K562 (cell line): Measurements from ENCODE around the gene TECPR2. TPM values are rescaled to one million over a fixed set of nuclear protein-coding genes. Genes with fewer than 3 reads are reported as not detected.

Experiments
- DEAF1 ChIP-seq: fragments of 450-650 bp; formaldehyde crosslinking; IDR thresholded peaks from 2 replicates; pipeline ENCODE4 v1.4.0; 2020; ENCODE audit warnings: mild to moderate bottlenecking, moderate library complexity
- ETS1 ChIP-seq: conservative IDR thresholded peaks from 2 replicates; pipeline ENCODE4 v1.6.1; 2011; ENCODE audit warnings: low read depth, mild to moderate bottlenecking, low read length; ENCODE audit not compliant: control insufficient read depth
- HDAC2 ChIP-seq: fragments of 450-650 bp; IDR thresholded peaks from 2 replicates; pipeline ENCODE4 v1.6.1; 2016; ENCODE audit warnings: mild to moderate bottlenecking
- MTA3 ChIP-seq: fragments of 450-650 bp; formaldehyde crosslinking; IDR thresholded peaks from 2 replicates; pipeline ENCODE4 v1.6.1; 2017; ENCODE audit warnings: mild to moderate bottlenecking, borderline replicate concordance
- PCBP1 ChIP-seq: fragments of 200-400 bp; formaldehyde crosslinking; IDR thresholded peaks from 2 replicates; pipeline ENCODE4 v1.6.1; 2018; ENCODE audit warnings: mild to moderate bottlenecking, low read depth, low read length; ENCODE audit not compliant: poor library complexity, severe bottlenecking
- RFX7 ChIP-seq: fragments of 250-450 bp; sonication (Bioruptor Pico); IDR thresholded peaks from 2 replicates; pipeline ENCODE4 v1.5.1; 2021; ENCODE audit warnings: mild to moderate bottlenecking
- SMAD4 ChIP-seq: fragments of 250-450 bp; sonication (Bioruptor Pico); conservative IDR thresholded peaks from 2 replicates; pipeline ENCODE4 v1.8.0; 2021; ENCODE audit warnings: inconsistent platforms, mild to moderate bottlenecking, moderate library complexity
- TEAD4 ChIP-seq, 2 experiments: sonication (generic) in 1 of 2; formaldehyde crosslinking in 1 of 2; IDR thresholded peaks; 2 replicates each; pipeline versions ENCODE4 v1.6.1 to v1.8.0; 2012 to 2022; ENCODE audit warnings: borderline replicate concordance in 1 of 2, inconsistent platforms in 1 of 2, low read length in 1 of 2, mild to moderate bottlenecking in 1 of 2, missing genetic modification reagents in 1 of 2
- ZBTB12 ChIP-seq: fragments of 250-450 bp; sonication (Bioruptor Pico); IDR thresholded peaks from 2 replicates; pipeline ENCODE4 v1.4.0; 2020
- ZBTB7A ChIP-seq: IDR thresholded peaks from 2 replicates; pipeline ENCODE4 v1.6.1; 2011; ENCODE audit warnings: low read depth, mild to moderate bottlenecking, low read length, moderate library complexity, borderline replicate concordance; ENCODE audit not compliant: control insufficient read depth
- ZNF395 ChIP-seq: fragments of 200-800 bp; sonication (Bioruptor generic); IDR thresholded peaks from 2 replicates; pipeline ENCODE4 v1.6.1; 2017; ENCODE audit warnings: missing genetic modification characterization, missing compliant biosample characterization
- polyA plus RNA-seq, 8 experiments: library from polyadenylated mRNA; depleted of rRNA in 4 of 8; stranded (reverse) in 5 of 8; unstranded in 3 of 8; fragments of >200 nt; fragmentation: Nextera tagmentation in 2 of 8; fragmentation: Illumina TruSeq in 1 of 8; extraction: Ambion mirVana in 2 of 8; extraction: Trizol in 1 of 8; gene quantifications; 2 replicates each; pipeline versions ENCODE4 v1.2.1 to v1.2.3, GENCODE V29; 2011 to 2014; ENCODE audit warnings: inconsistent platforms in 1 of 8, missing spikeins in 1 of 8
- total RNA-seq, 7 experiments: library from RNA; depleted of rRNA in 6 of 7; stranded (reverse); fragments of >200 nt in 6 of 7; fragmentation: Illumina TruSeq in 2 of 7; extraction: Trizol in 2 of 7; gene quantifications; 2 replicates each; pipeline versions ENCODE4 v1.2.1 to v1.2.3, GENCODE V29; 2011 to 2021; ENCODE audit warnings: low replicate concordance in 1 of 7
- TF ChIP-seq, protein P1 (sequence below): fragments of 200-800 bp; sonication (Bioruptor generic); IDR thresholded peaks from 2 replicates; pipeline ENCODE4 v1.6.1; 2016; ENCODE audit warnings: missing genetic modification characterization, missing compliant biosample characterization
- TF ChIP-seq, protein P2 (sequence below): fragments of 450-650 bp; IDR thresholded peaks from 2 replicates; pipeline ENCODE4 v1.6.1; 2016; ENCODE audit warnings: antibody characterized with exemption

The TECPR2 gene
- total and polyA plus RNA-seq, 9 of the 15 experiments (the other 6 are each of a cell fraction or from before 2014, with no cell fraction given): 0.04 to 3.0 (median 0.83) TPM

DNA sequence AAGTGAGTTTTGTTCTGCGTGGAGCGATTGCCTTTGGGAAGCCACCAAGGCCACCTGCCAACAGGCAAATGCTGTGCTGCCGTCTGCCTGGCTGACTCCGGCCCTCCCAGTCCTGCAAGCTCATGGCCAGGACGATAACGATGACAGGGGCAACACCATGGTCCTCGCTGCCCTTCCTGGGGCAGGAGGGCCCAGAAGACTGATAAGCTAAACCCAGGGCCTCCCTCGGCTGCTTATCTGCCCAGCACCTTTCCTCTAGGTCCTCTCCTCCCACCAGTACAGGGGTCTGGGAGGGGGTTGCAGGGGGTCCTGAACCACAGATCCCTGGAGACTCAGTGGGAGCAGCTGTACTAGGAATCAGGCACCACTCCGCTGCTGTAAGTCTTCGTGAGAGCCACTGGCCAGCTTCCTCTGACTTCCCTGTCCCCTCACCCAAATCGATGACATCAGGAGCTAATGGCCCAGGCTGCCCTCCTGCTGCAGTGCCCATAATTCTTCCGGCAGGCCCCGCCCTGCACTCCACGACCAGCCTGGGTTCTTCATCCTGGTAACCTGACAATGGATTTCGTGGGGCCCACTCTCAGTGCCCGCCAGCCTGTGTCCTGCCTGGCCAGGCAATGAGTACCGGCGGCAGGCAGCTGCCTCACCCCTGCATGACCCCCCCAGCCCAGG is 141.7 kb downstream of the TECPR2 start (continued):
- TF ChIP-seq ZBTB12 (CRISPR knock-in tag) (no peak), PCBP1 (no peak), ZBTB7A (peak; percentile 98), ETS1 (peak; percentile 29; the same call in 1 of the 2 replicates), ZNF395 (CRISPR knock-in tag) (peak; percentile 28; the same call in 1 of the 2 replicates), HDAC2 (0 out of 2 replicates have a peak, but pooled peaks have one; percentile 30), MTA3 (0 out of 2 replicates have a peak, but pooled peaks have one; percentile 38), SMAD4 (CRISPR knock-in tag) (peak; percentile 66; the same call in 1 of the 2 replicates), RFX7 (no peak), TEAD4 (IDR thresholded peaks at IDR 0.05; ENCODE audit: low read length) (peak; percentile 80), TEAD4 (CRISPR knock-in tag; IDR thresholded peaks at IDR 0.05; ENCODE audit: borderline replicate concordance) (no peak), DEAF1 (CRISPR knock-in tag) (no peak)
- TF ChIP-seq, protein P1, sequence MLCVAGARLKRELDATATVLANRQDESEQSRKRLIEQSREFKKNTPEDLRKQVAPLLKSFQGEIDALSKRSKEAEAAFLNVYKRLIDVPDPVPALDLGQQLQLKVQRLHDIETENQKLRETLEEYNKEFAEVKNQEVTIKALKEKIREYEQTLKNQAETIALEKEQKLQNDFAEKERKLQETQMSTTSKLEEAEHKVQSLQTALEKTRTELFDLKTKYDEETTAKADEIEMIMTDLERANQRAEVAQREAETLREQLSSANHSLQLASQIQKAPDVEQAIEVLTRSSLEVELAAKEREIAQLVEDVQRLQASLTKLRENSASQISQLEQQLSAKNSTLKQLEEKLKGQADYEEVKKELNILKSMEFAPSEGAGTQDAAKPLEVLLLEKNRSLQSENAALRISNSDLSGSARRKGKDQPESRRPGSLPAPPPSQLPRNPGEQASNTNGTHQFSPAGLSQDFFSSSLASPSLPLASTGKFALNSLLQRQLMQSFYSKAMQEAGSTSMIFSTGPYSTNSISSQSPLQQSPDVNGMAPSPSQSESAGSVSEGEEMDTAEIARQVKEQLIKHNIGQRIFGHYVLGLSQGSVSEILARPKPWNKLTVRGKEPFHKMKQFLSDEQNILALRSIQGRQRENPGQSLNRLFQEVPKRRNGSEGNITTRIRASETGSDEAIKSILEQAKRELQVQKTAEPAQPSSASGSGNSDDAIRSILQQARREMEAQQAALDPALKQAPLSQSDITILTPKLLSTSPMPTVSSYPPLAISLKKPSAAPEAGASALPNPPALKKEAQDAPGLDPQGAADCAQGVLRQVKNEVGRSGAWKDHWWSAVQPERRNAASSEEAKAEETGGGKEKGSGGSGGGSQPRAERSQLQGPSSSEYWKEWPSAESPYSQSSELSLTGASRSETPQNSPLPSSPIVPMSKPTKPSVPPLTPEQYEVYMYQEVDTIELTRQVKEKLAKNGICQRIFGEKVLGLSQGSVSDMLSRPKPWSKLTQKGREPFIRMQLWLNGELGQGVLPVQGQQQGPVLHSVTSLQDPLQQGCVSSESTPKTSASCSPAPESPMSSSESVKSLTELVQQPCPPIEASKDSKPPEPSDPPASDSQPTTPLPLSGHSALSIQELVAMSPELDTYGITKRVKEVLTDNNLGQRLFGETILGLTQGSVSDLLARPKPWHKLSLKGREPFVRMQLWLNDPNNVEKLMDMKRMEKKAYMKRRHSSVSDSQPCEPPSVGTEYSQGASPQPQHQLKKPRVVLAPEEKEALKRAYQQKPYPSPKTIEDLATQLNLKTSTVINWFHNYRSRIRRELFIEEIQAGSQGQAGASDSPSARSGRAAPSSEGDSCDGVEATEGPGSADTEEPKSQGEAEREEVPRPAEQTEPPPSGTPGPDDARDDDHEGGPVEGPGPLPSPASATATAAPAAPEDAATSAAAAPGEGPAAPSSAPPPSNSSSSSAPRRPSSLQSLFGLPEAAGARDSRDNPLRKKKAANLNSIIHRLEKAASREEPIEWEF: peak; percentile 74; the same call in 1 of the 2 replicates
- TF ChIP-seq, protein P2, sequence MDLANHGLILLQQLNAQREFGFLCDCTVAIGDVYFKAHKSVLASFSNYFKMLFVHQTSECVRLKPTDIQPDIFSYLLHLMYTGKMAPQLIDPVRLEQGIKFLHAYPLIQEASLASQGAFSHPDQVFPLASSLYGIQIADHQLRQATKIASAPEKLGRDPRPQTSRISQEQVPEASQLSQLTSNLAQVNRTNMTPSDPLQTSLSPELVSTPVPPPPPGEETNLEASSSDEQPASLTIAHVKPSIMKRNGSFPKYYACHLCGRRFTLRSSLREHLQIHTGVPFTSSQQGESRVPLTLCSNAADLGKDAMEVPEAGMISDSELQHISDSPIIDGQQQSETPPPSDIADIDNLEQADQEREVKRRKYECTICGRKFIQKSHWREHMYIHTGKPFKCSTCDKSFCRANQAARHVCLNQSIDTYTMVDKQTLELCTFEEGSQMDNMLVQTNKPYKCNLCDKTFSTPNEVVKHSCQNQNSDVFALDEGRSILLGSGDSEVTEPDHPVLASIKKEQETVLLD: peak; percentile 31; the same call in 1 of the 2 replicates
